GM12864 (cell line): ENCODE measurements around the gene PITPNM3.

Source experiments
- DNase-seq: peaks from one replicate; pipeline ENCODE4 v3.0.0-alpha.2; 2011; ENCODE audit warnings: low read depth
- H3K4me3 ChIP-seq: 2 replicates; pipeline ENCODE4 v1.5.1; 2011; ENCODE audit warnings: mild to moderate bottlenecking, low read depth, low read length, control low read depth
- TF ChIP-seq, protein P1 (sequence below): IDR thresholded peaks from 2 replicates; pipeline ENCODE4 v1.5.1; 2011; ENCODE audit warnings: low read depth, mild to moderate bottlenecking, moderate library complexity, low read length, control low read depth, inconsistent platforms; ENCODE audit errors: missing control alignments

Gene PITPNM3

DNA sequence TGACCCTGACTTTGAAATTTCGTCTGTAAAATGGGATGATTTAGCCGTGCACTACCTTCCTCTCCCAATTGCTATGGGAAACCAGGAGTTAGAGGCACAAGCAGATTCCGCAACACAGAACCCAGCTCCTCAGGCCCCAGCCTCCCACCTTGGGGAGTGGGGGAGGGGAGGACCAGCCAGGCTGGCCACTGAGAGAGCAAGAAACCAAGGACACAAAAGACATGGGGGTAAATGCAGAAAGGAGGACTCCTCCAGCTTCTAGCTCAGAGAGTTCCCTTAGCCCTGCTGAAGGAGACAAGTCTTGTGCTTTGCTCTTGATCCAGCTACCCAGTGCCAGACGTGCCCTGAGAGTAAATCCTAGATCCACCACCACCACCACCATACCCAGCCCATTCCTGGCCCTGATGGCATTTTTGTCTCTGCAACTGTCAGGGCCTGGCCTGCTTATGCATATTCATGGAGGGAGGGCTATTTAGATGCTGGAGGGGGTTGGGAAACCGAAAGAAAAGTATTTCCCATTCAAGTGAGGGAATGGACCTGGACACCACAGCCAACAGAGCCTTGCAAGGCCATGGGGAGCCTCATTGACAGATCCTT lies 25.9 kb downstream of the PITPNM3 start:
- no peak for DNase-seq
- TF ChIP-seq, protein P1, sequence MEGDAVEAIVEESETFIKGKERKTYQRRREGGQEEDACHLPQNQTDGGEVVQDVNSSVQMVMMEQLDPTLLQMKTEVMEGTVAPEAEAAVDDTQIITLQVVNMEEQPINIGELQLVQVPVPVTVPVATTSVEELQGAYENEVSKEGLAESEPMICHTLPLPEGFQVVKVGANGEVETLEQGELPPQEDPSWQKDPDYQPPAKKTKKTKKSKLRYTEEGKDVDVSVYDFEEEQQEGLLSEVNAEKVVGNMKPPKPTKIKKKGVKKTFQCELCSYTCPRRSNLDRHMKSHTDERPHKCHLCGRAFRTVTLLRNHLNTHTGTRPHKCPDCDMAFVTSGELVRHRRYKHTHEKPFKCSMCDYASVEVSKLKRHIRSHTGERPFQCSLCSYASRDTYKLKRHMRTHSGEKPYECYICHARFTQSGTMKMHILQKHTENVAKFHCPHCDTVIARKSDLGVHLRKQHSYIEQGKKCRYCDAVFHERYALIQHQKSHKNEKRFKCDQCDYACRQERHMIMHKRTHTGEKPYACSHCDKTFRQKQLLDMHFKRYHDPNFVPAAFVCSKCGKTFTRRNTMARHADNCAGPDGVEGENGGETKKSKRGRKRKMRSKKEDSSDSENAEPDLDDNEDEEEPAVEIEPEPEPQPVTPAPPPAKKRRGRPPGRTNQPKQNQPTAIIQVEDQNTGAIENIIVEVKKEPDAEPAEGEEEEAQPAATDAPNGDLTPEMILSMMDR = no peak

DNA sequence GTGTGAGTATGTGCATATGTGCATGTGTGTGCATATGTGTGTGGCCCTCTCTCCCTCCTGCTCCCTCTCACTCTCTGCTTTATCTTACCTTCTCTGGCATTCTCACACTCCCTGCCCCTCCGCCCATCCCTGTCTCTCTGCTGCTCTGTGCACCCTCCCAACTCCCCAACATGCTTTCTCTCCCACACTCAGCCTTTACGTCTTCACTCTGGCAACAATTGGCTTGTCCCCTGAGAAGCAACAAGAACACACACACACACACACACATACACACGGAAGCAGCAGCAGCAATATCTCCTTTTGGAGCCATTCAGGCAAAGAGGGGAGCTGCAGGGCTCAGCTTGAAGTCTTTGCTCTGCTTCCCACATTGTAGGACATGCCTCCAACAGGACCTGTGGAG lies 27.8 kb downstream of the PITPNM3 start:
- TF ChIP-seq, protein P1 = no peak
- H3K4me3 ChIP-seq = no peak overlapping the region
- DNase-seq = no peak

More for the DNA sequence above, 25.9 kb downstream of the PITPNM3 start:
- no peak overlapping the region for H3K4me3 ChIP-seq

DNA sequence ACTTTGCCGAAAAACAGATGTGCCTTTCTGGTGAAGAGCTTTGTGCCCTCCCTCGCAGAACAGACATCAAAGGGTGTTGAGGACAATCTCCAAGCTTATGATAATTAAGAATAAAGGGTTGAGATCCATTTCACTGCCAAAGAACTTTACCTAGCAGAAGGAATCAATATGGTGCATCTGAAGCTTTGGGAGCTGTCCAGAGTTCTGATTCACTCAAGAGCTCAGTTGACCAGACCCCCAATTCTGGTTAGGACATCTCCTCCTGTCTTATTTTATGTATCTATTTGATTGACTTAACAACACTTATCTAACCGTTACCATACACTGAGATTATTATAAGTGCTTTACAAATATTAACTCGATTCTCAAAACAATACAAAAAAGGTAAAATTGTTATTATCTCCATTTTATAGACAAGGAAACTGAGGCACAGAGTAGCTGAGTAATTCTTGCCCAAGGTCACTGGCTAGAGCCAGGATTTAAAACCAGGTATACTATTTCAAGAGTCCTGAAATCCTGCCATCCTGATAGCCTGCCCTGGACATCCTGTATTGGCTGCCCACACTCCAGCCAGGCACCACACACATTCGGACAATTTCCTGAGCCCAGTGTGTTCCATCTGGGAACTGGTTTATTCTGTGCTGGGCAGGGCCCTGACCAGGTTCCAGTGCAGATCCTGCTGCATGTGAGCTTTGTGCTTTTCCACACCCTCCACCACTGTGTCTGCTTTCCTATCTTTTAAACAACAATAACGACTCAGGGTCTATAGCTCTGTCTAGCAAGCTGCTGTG lies 29.8 kb downstream of the PITPNM3 start:
- DNase-seq = no peak
- TF ChIP-seq, protein P1 = no peak
- no peak overlapping the region for H3K4me3 ChIP-seq

DNA sequence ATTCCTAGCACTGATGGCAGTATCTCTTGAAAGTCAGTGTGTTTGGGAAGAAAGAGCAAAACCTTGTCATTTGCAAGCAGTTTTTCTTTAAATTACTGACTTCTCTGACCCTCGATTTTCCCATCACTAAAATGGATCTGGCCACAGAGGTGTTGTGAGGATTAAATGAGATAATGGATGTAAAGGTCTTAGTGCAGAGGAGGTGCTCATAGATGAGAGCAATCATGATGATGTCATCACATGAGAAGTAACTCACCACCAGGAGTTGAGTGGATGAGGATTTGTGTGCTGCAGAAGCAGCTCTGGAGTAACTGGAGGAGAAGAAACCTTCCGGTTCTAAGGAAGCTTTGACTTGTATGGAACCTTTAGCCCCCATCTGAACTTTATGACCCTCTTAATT lies 30.6 kb downstream of the PITPNM3 start:
- DNase-seq = no peak
- TF ChIP-seq, protein P1 = no peak
- no peak overlapping the region for H3K4me3 ChIP-seq

DNA sequence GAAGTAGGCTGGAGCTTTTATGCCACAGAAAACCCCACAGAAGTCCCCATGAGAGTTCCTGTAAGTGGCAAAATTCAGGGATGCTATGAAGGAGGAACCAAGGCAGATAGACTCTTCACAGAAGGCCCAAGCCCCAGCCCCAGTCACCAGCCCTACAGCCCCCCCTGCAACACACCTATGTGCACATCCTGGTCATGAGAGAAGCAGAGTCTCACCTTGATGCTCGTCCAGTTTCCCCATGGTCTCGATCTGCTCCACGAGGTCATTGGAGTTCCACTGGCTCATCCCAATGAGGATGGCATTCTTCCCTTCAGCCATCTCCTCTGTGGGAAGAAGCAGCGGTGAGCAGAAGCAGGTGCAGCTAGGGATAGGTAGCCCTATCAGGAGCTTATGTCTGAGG lies 31.2 kb downstream of the PITPNM3 start:
- no peak overlapping the region for H3K4me3 ChIP-seq
- TF ChIP-seq, protein P1 = no peak
- no peak for DNase-seq

DNA sequence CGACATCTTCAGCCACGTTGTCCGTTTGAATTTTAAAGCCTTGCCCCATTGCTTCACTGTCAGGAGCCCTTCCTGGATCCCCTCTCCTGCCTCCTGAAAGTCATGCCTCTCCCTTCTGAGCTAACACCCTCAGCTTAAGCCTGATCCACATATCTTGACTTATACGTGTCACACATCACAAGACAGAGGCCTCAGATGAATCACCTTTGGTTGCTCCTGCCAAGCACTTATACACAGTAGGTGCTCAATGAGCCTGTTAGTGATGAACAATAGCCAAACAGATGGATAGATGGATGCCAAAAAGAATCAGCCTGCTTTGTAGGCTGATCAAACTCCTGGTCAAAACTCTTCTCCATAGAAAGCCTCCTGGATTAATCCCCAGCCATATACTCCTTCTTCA lies 31.8 kb downstream of the PITPNM3 start:
- TF ChIP-seq, protein P1 = no peak
- no peak overlapping the region for H3K4me3 ChIP-seq
- no peak for DNase-seq
